Stimulated activated CD4-positive, alpha-beta T cell treated with anti-CD3 and anti-CD28 coated beads, Interleukin-12 subunit alpha, Interleukin-12 subunit beta, amount 100 ng/mL, for 4 hours (primary cell): ENCODE results near the gene CCDC50.

Experiments used
- DNase-seq: peaks from one replicate; pipeline ENCODE4 v3.0.0-alpha.2; 2020

The CCDC50 gene

GRCh38 chr3:191431160-191431822, 102.1 kb downstream of the CCDC50 start:
- DNase-seq, result no peak

- DNase-seq, result no peak
Observed at GRCh38 chr3:191432162-191432561, 103.0 kb downstream of the CCDC50 start.

DNA sequence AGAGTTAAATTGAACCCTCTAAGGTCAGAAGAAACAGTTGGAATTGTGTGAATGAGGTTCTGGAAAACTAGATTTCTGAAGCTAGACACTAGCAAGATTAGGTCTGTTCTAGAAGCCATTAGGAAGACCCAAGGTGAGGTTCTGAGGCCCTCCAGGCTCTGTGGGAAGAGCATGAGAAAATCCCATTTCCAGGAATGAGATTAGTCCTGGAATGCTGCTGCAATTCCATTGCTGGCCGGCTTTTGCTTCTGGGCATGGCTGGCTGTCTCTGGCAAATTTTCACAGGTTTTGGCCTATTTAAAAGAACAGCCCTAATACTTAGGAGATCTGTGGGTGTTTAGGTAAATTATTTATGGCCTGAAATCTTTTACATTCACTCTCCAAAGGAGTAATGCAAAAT, 104.8 kb downstream of the CCDC50 start:
- DNase-seq, result no peak

DNA sequence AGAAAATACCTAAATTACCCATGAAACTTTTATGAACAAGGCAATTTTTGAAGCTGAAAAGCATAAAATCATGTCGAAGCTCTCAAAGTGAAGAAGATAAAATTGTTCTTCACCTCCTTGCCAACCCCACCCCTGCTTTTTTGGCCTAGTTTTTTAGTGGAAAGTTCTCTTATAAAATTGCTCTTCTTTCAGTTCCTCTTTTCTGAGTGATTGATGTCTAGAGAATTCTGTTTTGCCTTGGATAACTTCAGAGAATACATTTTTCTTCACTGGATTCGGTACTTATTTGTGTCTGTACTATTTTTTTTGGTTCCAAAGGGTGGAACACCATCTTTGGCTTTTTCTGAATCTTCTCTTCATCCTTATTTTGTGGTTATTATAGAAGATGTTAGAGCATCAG, 106.8 kb downstream of the CCDC50 start:
- no peak for DNase-seq

GRCh38 chr3:191438150-191438814, 109.1 kb downstream of the CCDC50 start:
- DNase-seq, result no peak

DNA sequence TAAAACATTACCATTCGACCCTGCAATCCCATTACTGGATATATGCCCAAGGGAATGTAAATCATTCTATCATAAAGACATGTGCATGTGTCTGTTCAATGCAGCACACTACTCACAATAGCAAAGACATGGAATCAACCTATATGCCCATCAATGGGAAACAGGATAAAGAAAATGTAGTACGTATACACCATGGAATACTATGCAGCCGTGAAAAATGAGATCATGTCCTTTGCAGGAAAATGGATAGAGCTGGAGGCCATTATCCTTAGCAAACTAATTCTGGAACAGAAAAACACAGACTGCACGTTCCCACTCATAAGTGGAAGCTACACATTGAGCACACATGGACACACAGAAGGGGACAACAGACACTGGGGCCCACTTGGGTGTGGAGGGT, 111.3 kb downstream of the CCDC50 start:
- no peak for DNase-seq

DNA sequence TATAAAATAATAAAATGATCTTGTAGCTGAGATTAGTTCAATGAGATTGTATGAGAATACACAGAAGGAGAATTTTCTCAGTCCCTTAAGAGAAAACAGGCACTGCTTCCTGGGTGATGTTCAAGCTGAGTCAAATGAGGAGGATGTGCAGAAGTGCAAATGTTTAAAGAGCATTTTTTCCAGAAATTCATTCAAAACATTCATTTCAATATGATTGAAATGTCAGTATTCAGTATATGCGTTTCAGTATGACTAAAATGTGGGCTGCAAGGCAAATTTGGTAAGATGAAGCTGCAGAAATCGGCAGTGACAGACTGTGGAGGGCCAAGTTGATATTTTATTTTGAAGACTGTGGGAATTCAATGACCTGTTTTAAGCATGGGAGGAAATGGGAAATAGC, 112.5 kb downstream of the CCDC50 start:
- no peak for DNase-seq

- DNase-seq, result no peak
Observed at GRCh38 chr3:191444569-191444968, 115.4 kb downstream of the CCDC50 start.
